Endothelial cell of umbilical vein (primary cell): ENCODE data around the gene TLR9. TPM values are rescaled to one million over a fixed set of nuclear protein-coding genes. Genes with fewer than 3 reads are reported as not detected.

Experiments used
- BruUV-seq: library from RNA; stranded (reverse); fragments of 400-500 nt; replicated peaks from 2 replicates; lab custom pipeline; 2021; lab: Mats Ljungman, UMichigan
- CTCF ChIA-PET: fragments of 300-600, 350-600 bp; sonication (Branson Sonifier 250); formaldehyde crosslinking; loops from one replicate; lab custom pipeline; 2021; ENCODE audit warnings: antibody characterized with exemption, inconsistent platforms; lab: Charles Lee
- POLR2A ChIA-PET: fragments of 300-600, 350-600 bp; sonication (Branson Sonifier 250); formaldehyde crosslinking; loops from one replicate; lab custom pipeline; 2021; ENCODE audit warnings: antibody characterized with exemption, inconsistent platforms; lab: Charles Lee
- DNase-seq: peaks from one replicate; pipeline ENCODE4 v3.0.0-alpha.2; 2011; ENCODE audit warnings: low read depth, low spot score
- FAIRE-seq: peaks from 2 replicates; lab custom pipeline; 2011; peaks lifted over from hg19 to GRCh38; lab: Jason Lieb, UNC
- H2AFZ ChIP-seq: 2 replicates; pipeline ENCODE4 v1.6.0; 2012; ENCODE audit warnings: low read depth, low read length, control low read depth, inconsistent platforms
- H3K27ac ChIP-seq: 2 replicates; pipeline ENCODE4 v1.5.1; 2011; ENCODE audit warnings: low read depth, mild to moderate bottlenecking, control low read depth, low read length, moderate library complexity; ENCODE audit not compliant: insufficient read depth
- H3K27me3 ChIP-seq, 2 experiments: 2 replicates each; pipeline versions ENCODE4 v1.6.0 to v1.6.1; 2011; ENCODE audit warnings: low read length in 2 of 2, mixed read lengths in 1 of 2; ENCODE audit not compliant: control insufficient read depth in 2 of 2, insufficient read depth in 2 of 2
- H3K36me3 ChIP-seq, 2 experiments: 2 replicates in 1 of 2; 3 replicates in 1 of 2; pipeline ENCODE4 v1.5.1; 2011; ENCODE audit warnings: low read length in 2 of 2, mild to moderate bottlenecking in 1 of 2, moderate library complexity in 1 of 2; ENCODE audit not compliant: control insufficient read depth in 2 of 2, insufficient read depth in 2 of 2; ENCODE audit errors: extremely low read depth in 1 of 2
- H3K4me1 ChIP-seq: 3 replicates; pipeline ENCODE4 v1.5.1; 2011; ENCODE audit warnings: mild to moderate bottlenecking, low read length; ENCODE audit not compliant: control insufficient read depth, insufficient read depth; ENCODE audit errors: extremely low read depth
- H3K4me2 ChIP-seq: 2 replicates; pipeline ENCODE4 v1.6.1; 2011; ENCODE audit warnings: low read length, control low read depth, mixed read lengths; ENCODE audit not compliant: insufficient read depth
- H3K4me3 ChIP-seq, 3 experiments: fragments of 200-600 bp in 1 of 3; sonication (generic), shearing (Covaris generic) in 1 of 3; replicated peaks in 1 of 3; 2 replicates each; pipeline ENCODE4 v1.5.1; 2011 to 2016; ENCODE audit warnings: control low read depth in 3 of 3, low read length in 3 of 3, mild to moderate bottlenecking in 2 of 3, inconsistent platforms in 1 of 3, low read depth in 1 of 3, moderate library complexity in 1 of 3; ENCODE audit not compliant: insufficient read depth in 1 of 3
- H3K79me2 ChIP-seq: 2 replicates; pipeline ENCODE4 v1.6.0; 2012; ENCODE audit warnings: low read length, inconsistent platforms; ENCODE audit not compliant: control insufficient read depth, insufficient read depth
- H3K9ac ChIP-seq: replicated peaks from 2 replicates; pipeline ENCODE3; 2011; ENCODE audit warnings: low read length, control low read depth; ENCODE audit not compliant: insufficient read depth; ENCODE audit errors: extremely low read depth
- H3K9me1 ChIP-seq: replicated peaks from 3 replicates; pipeline ENCODE4 v1.6.0; 2011; ENCODE audit warnings: mild to moderate bottlenecking, low read length; ENCODE audit not compliant: control insufficient read depth, insufficient read depth; ENCODE audit errors: extremely low read depth
- H3K9me3 ChIP-seq: replicated peaks from 2 replicates; pipeline ENCODE4 v1.5.1; 2012; ENCODE audit warnings: low read length, inconsistent platforms; ENCODE audit not compliant: control insufficient read depth, insufficient read depth
- H4K20me1 ChIP-seq: replicated peaks from 2 replicates; pipeline ENCODE3; 2011; ENCODE audit warnings: mild to moderate bottlenecking, low read length; ENCODE audit not compliant: control insufficient read depth, insufficient read depth; ENCODE audit errors: extremely low read depth
- CTCF ChIP-seq, 2 donors: IDR thresholded peaks; 1 replicate in 1 of 2; 2 replicates in 1 of 2; pipeline ENCODE4 v1.5.1; 2011; ENCODE audit warnings: low read length in 2 of 2, mild to moderate bottlenecking in 2 of 2, moderate library complexity in 2 of 2, control low read depth in 1 of 2, inconsistent platforms in 1 of 2, low read depth in 1 of 2; ENCODE audit not compliant: insufficient read depth in 1 of 2; ENCODE audit errors: extremely low read depth in 1 of 2
- EZH2 ChIP-seq: IDR thresholded peaks from 2 replicates; pipeline ENCODE4 v1.6.1; 2012; ENCODE audit warnings: borderline replicate concordance, low read depth, mild to moderate bottlenecking, moderate library complexity, low read length, inconsistent platforms; ENCODE audit not compliant: severe bottlenecking
- FOS ChIP-seq: IDR thresholded peaks from 2 replicates; pipeline ENCODE4 v1.6.1; 2011; ENCODE audit warnings: mild to moderate bottlenecking, low read length, moderate library complexity, borderline replicate concordance; ENCODE audit not compliant: insufficient read depth
- GATA2 ChIP-seq: IDR thresholded peaks from 2 replicates; pipeline ENCODE4 v1.7.0; 2011; ENCODE audit warnings: low read depth, mild to moderate bottlenecking, moderate library complexity, mixed read lengths, low read length; ENCODE audit not compliant: insufficient read length, insufficient read depth
- JUN ChIP-seq: IDR thresholded peaks from 2 replicates; pipeline ENCODE4 v1.6.1; 2011; ENCODE audit warnings: borderline replicate concordance, low read depth; ENCODE audit not compliant: insufficient read length, insufficient read depth
- MAX ChIP-seq: IDR thresholded peaks from 2 replicates; pipeline ENCODE4 v1.6.1; 2011; ENCODE audit not compliant: insufficient read depth, insufficient read length
- MYC ChIP-seq: IDR thresholded peaks from one replicate; pipeline ENCODE4 v1.6.1; 2011; ENCODE audit warnings: mild to moderate bottlenecking, low read depth, low read length
- POLR2A ChIP-seq: IDR thresholded peaks from 2 replicates; pipeline ENCODE4 v1.6.1; 2012; ENCODE audit warnings: low read depth, mild to moderate bottlenecking, control low read depth, low read length
- POLR2AphosphoS5 ChIP-seq: IDR thresholded peaks from 2 replicates; pipeline ENCODE4 v1.6.1; 2012; ENCODE audit warnings: low read depth, mild to moderate bottlenecking, control low read depth, low read length, moderate library complexity; ENCODE audit not compliant: insufficient read depth
- dilution Hi-C: fragments of 300-500 bp; cut with MboI; formaldehyde crosslinking; loops from one replicate; pipeline ENCODE4 v1.15.0; 2019; ENCODE audit warnings: low sequenced_read_pairs; ENCODE audit not compliant: extremely low pct_ligation_motif_present
- intact Hi-C: fragments of 100-400 bp; cut with micrococcal nuclease; formaldehyde crosslinking; loops from one replicate; pipeline ENCODE4 v1.10.0; 2022
- polyA plus RNA-seq, 4 experiments: library from polyadenylated mRNA; depleted of rRNA in 3 of 4; stranded (reverse) in 3 of 4; unstranded in 1 of 4; fragments of >200 nt; gene quantifications; 2 replicates each; pipeline versions ENCODE4 v1.2.1 to v1.2.3, GENCODE V29; 2011 to 2012; ENCODE audit warnings: missing spikeins in 1 of 4
- total RNA-seq: library from RNA; stranded (reverse); gene quantifications from 2 replicates; pipeline ENCODE4 v1.2.3, GENCODE V29; 2021

Gene TLR9
- total and polyA plus RNA-seq, 2 donors (not counting 3 experiments of a cell fraction or from before 2014, with no cell fraction given): not detected

DNA sequence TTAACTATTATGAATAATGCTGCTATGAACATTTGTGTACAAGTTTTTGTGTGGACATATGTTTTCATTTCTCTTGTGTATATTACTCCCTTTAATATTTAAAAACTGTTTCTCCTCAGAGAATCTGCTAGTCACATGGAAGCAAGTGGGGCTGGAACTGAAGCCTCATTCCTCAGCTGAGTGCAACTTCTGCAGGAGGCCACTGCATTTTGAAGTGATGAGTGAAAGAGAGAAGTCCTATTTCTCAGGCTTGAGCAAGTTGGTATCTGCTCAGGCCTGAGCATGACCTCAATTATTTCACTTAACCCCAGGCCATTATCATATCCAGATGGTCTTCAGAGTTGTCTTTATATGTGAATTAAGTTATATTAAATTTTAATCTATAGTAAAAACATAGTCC, 11.5 kb downstream of the TLR9 start:
- ChIA-PET CTCF (no interaction called here), POLR2A (no interaction called here)
- Histone ChIP-seq H3K9me3 (no peaks in the 10 kb centered on the region), H2AFZ (no peak overlapping the region), H3K27ac (no peak overlapping the region), H4K20me1 (no peaks in the 10 kb centered on the region), H3K4me2 (no peak overlapping the region), H3K9me1 (no peaks in the 10 kb centered on the region), H3K9ac (no peak overlapping the region), H3K4me1 (peaks cover 24% of the 10 kb centered on the region), H3K79me2 (no peaks in the 10 kb centered on the region), H3K36me3 (peaks cover 22 to 43% of the 10 kb centered on the region in 2 experiments), H3K27me3 (no peaks in the 10 kb centered on the region), H3K4me3 (no peak overlapping the region)
- dilution Hi-C loops (no loop called here), intact Hi-C loops (no loop called here)
- no peak for FAIRE-seq
- TF ChIP-seq FOS (no peak), MAX (no peak), CTCF (IDR thresholded peaks at IDR 0.05; ENCODE audit: extremely low read depth in 1 of 2, insufficient read depth in 1 of 2, low read depth in 1 of 2, low read length in 2 of 2) (no peak), EZH2 (no peak), MYC (no peak), POLR2A (no peak), GATA2 (no peak), JUN (no peak), POLR2AphosphoS5 (no peak)
- no TSS peak for BruUV-seq
- no peak for DNase-seq
